Renal pelvis (tissue), 12 donors: ENCODE data around the gene ADD1. TPM values are rescaled to one million over a fixed set of nuclear protein-coding genes. Genes with fewer than 3 reads are reported as not detected.

Experiments
- DNase-seq: peaks from one replicate; pipeline ENCODE4 v3.0.0-alpha.2; 2013
- long read RNA-seq, 16 experiments: transcript quantifications; one replicate each; lab custom pipeline, GENCODE V29; 2026
- polyA plus RNA-seq, 3 donors: library from polyadenylated mRNA; unstranded; fragments of 120-200 nt; gene quantifications; one replicate each; pipeline ENCODE4 v1.2.1, GENCODE V29; 2013; ENCODE audit not compliant: insufficient read length in 3 of 3

The ADD1 gene
- 100 to 1,000 TPM; 261 to 290 (median 281) TPM for polyA plus RNA-seq
- long read RNA-seq, donor 1, full-length matches to known transcripts, result 12 of 51 reads
- long read RNA-seq, donor 1, partial matches to known transcripts, result 24 of 51 reads
- long read RNA-seq, donor 1, other reads (novel, unspliced or antisense), result 15 of 51 reads
- long read RNA-seq, donor 2, full-length matches to known transcripts, result 12 of 132 reads
- long read RNA-seq, donor 2, partial matches to known transcripts, result 90 of 132 reads
- long read RNA-seq, donor 2, other reads (novel, unspliced or antisense), result 30 of 132 reads
- long read RNA-seq, donor 3, full-length matches to known transcripts, result 11 of 122 reads
- long read RNA-seq, donor 3, partial matches to known transcripts, result 99 of 122 reads
- long read RNA-seq, donor 3, other reads (novel, unspliced or antisense), result 12 of 122 reads
- long read RNA-seq, donor 4, full-length matches to known transcripts, result 11 of 63 reads
- long read RNA-seq, donor 4, partial matches to known transcripts, result 35 of 63 reads
- long read RNA-seq, donor 4, other reads (novel, unspliced or antisense), result 17 of 63 reads
- long read RNA-seq, donor 5, partial matches to known transcripts, result 14 of 23 reads
- long read RNA-seq, donor 5, other reads (novel, unspliced or antisense), result 6 of 23 reads
- long read RNA-seq, donor 6, full-length matches to known transcripts, result 13 of 71 reads
- long read RNA-seq, donor 6, partial matches to known transcripts, result 32 of 71 reads
- long read RNA-seq, donor 6, other reads (novel, unspliced or antisense), result 26 of 71 reads
- long read RNA-seq, donor 7, full-length matches to known transcripts, result 12 of 97 reads
- long read RNA-seq, donor 7, partial matches to known transcripts, result 60 of 97 reads
- long read RNA-seq, donor 7, other reads (novel, unspliced or antisense), result 25 of 97 reads
- long read RNA-seq, donor 8, full-length matches to known transcripts, result 11 of 101 reads
- long read RNA-seq, donor 8, partial matches to known transcripts, result 76 of 101 reads
- long read RNA-seq, donor 8, other reads (novel, unspliced or antisense), result 14 of 101 reads
- long read RNA-seq, donor 9, full-length matches to known transcripts, result 13 of 136 reads
- long read RNA-seq, donor 9, partial matches to known transcripts, result 80 of 136 reads
- long read RNA-seq, donor 9, other reads (novel, unspliced or antisense), result 43 of 136 reads
- long read RNA-seq, donor 10, partial matches to known transcripts, result 38 of 63 reads
- long read RNA-seq, donor 10, other reads (novel, unspliced or antisense), result 13 of 63 reads
- long read RNA-seq, donor 11, full-length matches to known transcripts, result 10 of 57 reads
- long read RNA-seq, donor 11, partial matches to known transcripts, result 34 of 57 reads
- long read RNA-seq, donor 11, other reads (novel, unspliced or antisense), result 13 of 57 reads
- long read RNA-seq, donor 12, full-length matches to known transcripts, result 17 of 90 reads
- long read RNA-seq, donor 12, partial matches to known transcripts, result 42 of 90 reads
- long read RNA-seq, donor 12, other reads (novel, unspliced or antisense), result 31 of 90 reads
- long read RNA-seq, donor 13, partial matches to known transcripts, result 32 of 63 reads
- long read RNA-seq, donor 13, other reads (novel, unspliced or antisense), result 25 of 63 reads
- long read RNA-seq, donor 14, result 0 reads
- long read RNA-seq, donor 15, full-length matches to known transcripts, result 15 of 98 reads
- long read RNA-seq, donor 15, partial matches to known transcripts, result 46 of 98 reads
- long read RNA-seq, donor 15, other reads (novel, unspliced or antisense), result 37 of 98 reads
- long read RNA-seq, donor 16, full-length matches to known transcripts, result 7 of 53 reads
- long read RNA-seq, donor 16, partial matches to known transcripts, result 34 of 53 reads
- long read RNA-seq, donor 16, other reads (novel, unspliced or antisense), result 12 of 53 reads

GRCh38 chr4:2843263-2843940, at the start of gene ADD1:
TSS of gene ADD1 (plus strand) at chr4:2843844. CDS start at chr4:2875916, 32,072 bp downstream.
- DNase-seq, result peak; percentile 93

- no peak for DNase-seq
Observed at GRCh38 chr4:2794486-2795299, 49.0 kb upstream of the ADD1 start.

- DNase-seq, result no peak
Observed at GRCh38 chr4:2795300-2795892, 48.2 kb upstream of the ADD1 start.

- DNase-seq, result no peak
Observed at GRCh38 chr4:2795893-2796848, 47.5 kb upstream of the ADD1 start.

- DNase-seq, result no peak
Observed at GRCh38 chr4:2796849-2797544, 46.6 kb upstream of the ADD1 start.

GRCh38 chr4:2797545-2798305, 45.9 kb upstream of the ADD1 start:
- DNase-seq, result no peak

- no peak for DNase-seq
Observed at GRCh38 chr4:2798399-2799223, 45.0 kb upstream of the ADD1 start.

- no peak for DNase-seq
Observed at GRCh38 chr4:2799224-2799911, 44.3 kb upstream of the ADD1 start.

GRCh38 chr4:2799971-2800690, 43.5 kb upstream of the ADD1 start:
- DNase-seq, result no peak

GRCh38 chr4:2800691-2801596, 42.7 kb upstream of the ADD1 start:
- DNase-seq, result peak; percentile 69

- no peak for DNase-seq
Observed at GRCh38 chr4:2802618-2803531, 40.8 kb upstream of the ADD1 start.
